ENCODE data around the gene ATP8A2.
"Not testable (repeated sequence)": the region's sequence is repeated elsewhere in the genome, so short reads cannot be mapped to it uniquely, and the experiment has no call there.

The ATP8A2 gene

GRCh38 chr13:25923217-25924085 lies 551.7 kb downstream of the ATP8A2 start:
- DNase-seq (ENCODE audit: low spot score), result no peak

DNA sequence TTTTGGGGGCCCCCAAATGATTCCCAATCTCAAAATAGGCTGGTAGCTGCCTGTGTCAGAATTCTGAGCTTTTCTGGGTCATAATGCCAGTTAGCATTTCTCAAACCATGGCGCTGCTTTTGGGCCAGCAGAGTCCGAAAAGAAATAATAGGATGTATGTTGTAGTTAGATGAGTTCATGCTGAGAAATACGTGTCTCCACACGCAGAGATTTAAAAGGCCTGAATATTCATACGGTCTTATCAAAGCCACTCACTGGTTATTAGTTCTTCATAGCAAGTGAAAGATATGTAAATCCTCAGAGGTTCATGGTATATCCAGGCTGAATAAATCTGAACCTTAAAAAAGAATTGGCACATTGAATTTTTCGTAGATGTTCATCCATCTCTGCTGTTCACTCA lies 555.6 kb downstream of the ATP8A2 start:
- no peak for DNase-seq (ENCODE audit: low spot score)

GRCh38 chr13:25927932-25928331 lies 556.2 kb downstream of the ATP8A2 start:
- no peak for DNase-seq (ENCODE audit: low spot score)

DNA sequence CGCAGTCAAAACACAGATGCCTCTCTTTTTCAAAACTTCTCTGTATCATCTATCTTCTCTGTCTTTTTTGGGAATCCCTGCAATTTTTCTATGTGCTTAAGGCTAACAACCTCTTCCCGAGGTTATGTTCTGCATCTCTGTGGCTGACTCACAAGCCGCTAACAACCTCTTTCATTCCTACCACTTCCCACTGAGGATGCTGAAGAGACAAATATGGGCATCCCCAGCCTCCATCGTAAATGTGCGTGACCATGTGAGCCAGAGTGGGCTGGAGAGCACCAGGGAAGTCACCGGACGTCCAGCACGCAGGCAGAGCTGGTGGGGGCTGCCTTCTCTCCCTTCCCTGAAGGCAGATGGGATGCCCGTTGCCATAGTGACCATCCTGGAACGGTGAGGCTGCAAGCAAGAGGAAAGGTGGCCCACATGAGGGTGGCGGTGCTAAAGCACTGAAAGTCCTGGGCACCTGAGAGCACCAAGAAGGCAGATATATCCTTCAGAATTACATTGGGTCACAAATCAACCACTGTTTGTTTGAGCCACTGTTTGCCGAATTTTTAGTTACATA lies 557.2 kb downstream of the ATP8A2 start:
- no peak for DNase-seq (ENCODE audit: low spot score)

- no peak for DNase-seq (ENCODE audit: low spot score)
These were observed 558.0 kb downstream of the ATP8A2 start for GRCh38 chr13:25929816-25930215.

DNA sequence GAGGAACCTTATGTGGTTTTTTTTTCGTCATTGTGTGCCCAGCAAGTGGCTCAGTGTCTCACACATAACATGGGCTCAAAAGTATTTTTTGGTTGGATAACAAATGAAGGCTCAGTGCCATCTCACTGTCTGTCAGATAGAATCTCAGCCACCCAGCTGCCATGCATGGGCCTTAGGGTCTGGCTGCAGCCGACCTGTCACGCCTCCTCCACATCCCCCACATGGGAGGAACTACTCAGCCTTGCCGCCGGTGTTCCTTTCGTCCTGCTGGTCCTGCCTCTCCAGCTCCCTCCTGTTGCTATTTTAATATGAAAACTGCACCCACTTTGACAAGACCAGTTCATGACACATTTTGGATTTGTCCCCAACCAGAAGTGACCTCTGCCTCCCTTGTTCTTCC lies 558.9 kb downstream of the ATP8A2 start:
- DNase-seq (ENCODE audit: low spot score), result no peak

- no peak for DNase-seq (ENCODE audit: low spot score)
These were observed 560.6 kb downstream of the ATP8A2 start for GRCh38 chr13:25932365-25932764.

DNA sequence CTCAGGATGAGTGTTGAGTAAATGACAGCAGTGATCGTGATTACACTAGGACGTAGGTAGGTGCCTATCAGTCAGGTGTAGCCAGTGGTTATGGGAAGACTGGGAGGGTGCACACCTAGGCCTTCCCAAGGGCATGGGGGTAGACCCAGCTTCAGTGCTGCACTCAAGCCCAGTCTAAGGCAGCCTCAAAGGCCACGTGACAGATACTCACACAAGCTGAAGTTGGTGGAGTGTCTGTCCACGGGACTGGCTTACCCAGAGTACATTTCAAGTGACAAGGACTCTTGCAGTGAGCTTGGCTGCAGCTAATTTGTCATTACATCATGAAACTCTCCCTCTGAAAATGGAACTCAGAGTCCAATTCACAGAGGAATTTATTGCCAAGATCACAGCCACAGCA lies 561.7 kb downstream of the ATP8A2 start:
- DNase-seq (ENCODE audit: low spot score), result no peak

DNA sequence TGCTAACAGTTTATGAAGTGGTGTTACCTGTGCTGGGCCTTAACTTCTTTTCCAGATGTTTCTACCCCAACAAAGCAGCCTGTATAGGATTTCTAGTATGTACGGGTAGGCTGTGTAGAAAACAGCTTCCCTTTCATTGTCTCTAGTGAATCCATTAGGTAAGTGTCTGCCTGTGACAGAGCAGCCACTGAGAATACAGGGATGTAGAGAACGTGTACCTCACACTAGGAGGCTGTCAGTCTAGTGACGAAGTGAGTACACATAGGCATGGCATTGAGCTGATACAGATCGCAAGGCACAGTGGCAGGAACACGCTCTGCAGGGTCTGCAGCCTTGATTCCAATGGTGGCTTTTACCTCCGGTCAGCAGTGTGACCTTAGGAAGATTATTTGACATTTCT lies 562.4 kb downstream of the ATP8A2 start:
- DNase-seq (ENCODE audit: low spot score), result no peak

GRCh38 chr13:25939961-25940687 lies 568.4 kb downstream of the ATP8A2 start:
- no peak for DNase-seq (ENCODE audit: low spot score)

DNA sequence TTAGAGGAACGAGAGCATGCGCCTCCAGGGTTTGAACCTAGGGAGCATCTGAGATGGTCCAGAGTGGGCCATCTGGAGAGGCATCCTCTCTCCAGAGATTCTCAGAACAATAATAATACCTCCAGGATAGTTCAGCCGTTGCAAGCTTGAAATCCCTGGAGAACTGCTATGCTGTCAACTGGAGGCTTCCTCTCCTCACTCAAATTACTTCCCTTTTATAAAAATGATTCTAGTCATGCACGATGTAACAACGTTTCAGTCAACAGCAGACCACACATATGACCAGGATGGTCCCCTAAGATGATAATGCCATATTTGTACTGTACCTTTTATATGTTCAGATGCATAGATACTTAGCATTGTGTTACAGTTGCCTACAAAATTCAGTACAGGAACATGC lies 571.3 kb downstream of the ATP8A2 start:
- DNase-seq (ENCODE audit: low spot score), result no peak

GRCh38 chr13:25943658-25944057 lies 571.9 kb downstream of the ATP8A2 start:
- DNase-seq (ENCODE audit: low spot score), result no peak

DNA sequence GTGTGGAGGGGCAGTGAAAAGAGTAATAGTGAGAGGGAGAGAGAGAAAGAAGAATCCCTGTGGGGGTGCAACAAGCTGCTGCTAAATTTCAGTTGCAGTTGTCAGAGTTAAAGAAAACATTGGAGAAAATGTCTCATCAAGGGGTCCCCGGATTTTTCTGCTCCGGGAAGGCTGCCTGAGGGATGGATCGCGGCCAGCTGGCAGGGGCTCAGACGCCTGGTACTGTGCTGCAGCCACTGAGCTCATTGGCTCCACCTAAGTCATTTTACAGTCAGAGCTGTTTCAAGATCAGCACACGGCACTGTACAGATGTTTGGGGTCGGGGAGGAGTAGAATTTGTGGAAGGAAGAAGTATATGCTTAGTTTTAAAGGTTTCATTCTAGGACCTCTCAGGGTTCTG lies 573.8 kb downstream of the ATP8A2 start:
- no peak for DNase-seq (ENCODE audit: low spot score)

DNA sequence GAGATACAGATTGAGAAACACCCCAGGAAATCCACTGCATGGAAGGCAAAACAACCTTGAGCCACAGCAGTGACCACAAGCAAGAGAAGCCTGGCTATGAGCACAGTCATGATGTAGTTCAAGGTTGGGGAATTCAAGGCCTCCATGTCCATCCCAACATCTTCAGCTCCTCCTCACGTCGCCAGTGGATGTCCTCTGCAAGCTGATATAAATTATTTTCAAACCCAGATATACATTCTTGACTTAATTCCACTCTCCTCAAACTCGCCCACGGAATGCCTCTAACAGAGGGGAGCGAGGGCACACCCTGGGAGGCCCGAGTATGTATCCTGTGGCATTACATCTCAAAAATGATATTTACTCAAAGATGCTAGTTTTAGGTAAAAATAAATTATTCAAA lies 574.5 kb downstream of the ATP8A2 start:
- DNase-seq (ENCODE audit: low spot score), result no peak

GRCh38 chr13:25948910-25949309 lies 577.1 kb downstream of the ATP8A2 start:
- no peak for DNase-seq (ENCODE audit: low spot score)

GRCh38 chr13:25951831-25952230 lies 580.1 kb downstream of the ATP8A2 start:
- DNase-seq (ENCODE audit: low spot score), result no peak

DNA sequence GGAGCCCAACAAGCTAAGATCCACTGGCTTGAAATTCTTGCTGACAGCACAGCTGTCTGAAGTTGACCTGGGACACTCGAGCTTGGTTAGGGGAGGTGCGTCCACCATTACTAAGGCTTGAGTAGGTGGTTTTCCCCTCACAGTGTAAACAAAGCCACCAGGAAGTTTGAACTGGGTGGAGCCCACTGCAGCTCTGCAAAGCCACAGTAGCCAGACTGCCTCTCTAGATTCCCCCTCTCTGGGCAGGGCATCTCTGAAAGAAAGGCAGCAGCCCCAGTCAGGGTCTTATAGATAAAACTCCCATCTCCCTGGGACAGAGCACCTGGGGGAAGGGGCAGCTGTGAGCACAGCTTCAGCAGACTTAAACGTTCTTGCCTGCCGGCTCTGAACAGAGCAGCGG lies 582.3 kb downstream of the ATP8A2 start:
- not testable (repeated sequence) for DNase-seq (ENCODE audit: low spot score)

GRCh38 chr13:25954943-25955342 lies 583.2 kb downstream of the ATP8A2 start:
- DNase-seq (ENCODE audit: low spot score), result not testable (repeated sequence)

GRCh38 chr13:25958986-25959385 lies 587.2 kb downstream of the ATP8A2 start:
- no peak for DNase-seq (ENCODE audit: low spot score)

GRCh38 chr13:25961294-25961693 lies 589.5 kb downstream of the ATP8A2 start:
- no peak for DNase-seq (ENCODE audit: low spot score)

GRCh38 chr13:25963674-25964073 lies 591.9 kb downstream of the ATP8A2 start:
- DNase-seq (ENCODE audit: low spot score), result no peak

GRCh38 chr13:25965596-25965995 lies 593.8 kb downstream of the ATP8A2 start:
- DNase-seq (ENCODE audit: low spot score), result no peak

DNA sequence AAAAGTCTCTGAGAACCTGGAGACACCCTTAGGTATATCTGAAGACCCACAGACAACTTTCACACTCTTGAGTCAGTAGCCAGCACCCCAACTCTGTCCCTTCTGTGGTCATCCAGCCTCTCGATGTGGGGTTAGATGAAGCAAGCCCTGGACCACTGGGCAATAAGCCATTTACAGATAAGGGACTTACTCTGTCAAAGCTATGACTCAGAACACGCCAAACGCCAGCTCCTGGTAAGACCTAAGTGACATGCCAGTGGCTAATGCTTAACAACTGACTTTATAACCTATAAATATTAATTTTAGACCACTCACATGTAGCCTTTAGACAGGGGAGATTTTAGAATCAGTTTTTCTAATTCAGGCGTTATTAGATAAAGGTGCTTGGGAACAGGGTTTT lies 594.3 kb downstream of the ATP8A2 start:
- no peak for DNase-seq (ENCODE audit: low spot score)

Measured in CD4-positive, alpha-beta T cell treated with Interleukin-2 at 100 ng/mL for 4 hours (primary cell).